ENCODE measurements around the gene WFIKKN1. TPM values are rescaled to one million over a fixed set of nuclear protein-coding genes. Genes with fewer than 3 reads are reported as not detected.
A peak's percentile ranks its signal among the peaks of the same experiment; 100 is the strongest.

WFIKKN1 gene
- polyA plus RNA-seq, 3 donors: 0.76 TPM; not detected in 2

DNA sequence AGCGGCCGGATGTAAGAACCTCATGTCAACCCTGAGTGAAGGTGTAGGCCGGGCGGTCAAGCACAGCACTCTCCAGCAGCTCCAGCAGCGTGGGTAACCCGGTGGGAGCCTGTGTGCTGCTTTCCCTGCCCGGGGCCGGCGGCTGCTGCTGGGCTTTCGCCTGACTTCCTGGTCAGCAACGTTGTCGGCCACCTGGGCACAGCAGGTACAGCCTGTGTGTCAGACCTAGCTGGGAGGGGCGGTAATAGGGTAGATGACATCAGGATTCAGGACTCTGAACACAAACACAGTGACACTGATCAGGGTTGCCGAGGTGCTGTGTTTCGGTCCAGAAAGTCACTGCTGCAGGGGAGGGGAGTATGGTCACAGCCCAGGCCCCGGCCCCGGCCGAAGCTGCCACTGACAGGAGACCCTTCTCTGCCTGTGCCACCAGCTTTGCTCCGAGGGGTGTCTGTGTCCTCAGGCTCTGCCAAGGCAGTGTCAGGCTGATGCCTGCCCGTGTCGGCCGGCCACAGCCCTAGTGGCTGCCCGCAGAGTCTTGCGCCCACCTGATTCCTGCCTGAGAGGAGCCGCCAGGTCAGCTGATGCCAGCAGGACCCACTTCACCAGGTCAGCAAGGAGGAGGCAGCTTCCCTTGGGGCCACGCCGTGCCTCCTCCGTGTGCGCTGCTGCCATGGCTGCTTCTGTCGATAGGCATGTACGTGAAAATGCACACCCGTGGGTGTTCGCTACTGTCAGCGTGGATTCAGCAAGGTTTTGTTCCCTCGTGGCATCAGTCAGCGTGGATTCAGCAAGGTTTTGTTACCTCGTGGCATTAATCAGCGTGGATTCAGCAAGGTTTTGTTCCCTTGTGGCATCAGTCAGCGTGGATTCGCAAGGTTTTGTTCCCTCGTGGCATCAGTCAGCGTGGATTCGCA lies 31.7 kb upstream of the WFIKKN1 start:
- H2AFZ ChIP-seq (ENCODE audit: insufficient read depth, low read depth, low read length, poor library complexity, severe bottlenecking): no peak overlapping the region
- Mint-ChIP-seq H3K4me1 (peaks cover 30% of the 10 kb centered on the region), H3K9me3 (peaks cover 0 to 5% (median 0%) of the 10 kb centered on the region in 7 donors), H3K36me3 (peaks cover 25 to 58% of the 10 kb centered on the region in 2 donors), H3K27ac (peak overlapping the region in 1 of 7 donors; percentile 36), H3K27me3 (ENCODE audit: low read depth in 3 of 3) (peaks cover 0 to 2% (median 1%) of the 10 kb centered on the region in 3 donors), H3K4me3 (no peak overlapping the region)
- H4K20me1 ChIP-seq (ENCODE audit: insufficient read depth, low read length): peaks cover 91% of the 10 kb centered on the region
- no peak for DNase-seq
- H3K9me3 ChIP-seq (replicated peaks in 1 of 2; ENCODE audit: control insufficient read depth in 1 of 2, insufficient read depth in 1 of 2, low read length in 2 of 2): no peaks in the 10 kb centered on the region
- TF ChIP-seq, protein P1, sequence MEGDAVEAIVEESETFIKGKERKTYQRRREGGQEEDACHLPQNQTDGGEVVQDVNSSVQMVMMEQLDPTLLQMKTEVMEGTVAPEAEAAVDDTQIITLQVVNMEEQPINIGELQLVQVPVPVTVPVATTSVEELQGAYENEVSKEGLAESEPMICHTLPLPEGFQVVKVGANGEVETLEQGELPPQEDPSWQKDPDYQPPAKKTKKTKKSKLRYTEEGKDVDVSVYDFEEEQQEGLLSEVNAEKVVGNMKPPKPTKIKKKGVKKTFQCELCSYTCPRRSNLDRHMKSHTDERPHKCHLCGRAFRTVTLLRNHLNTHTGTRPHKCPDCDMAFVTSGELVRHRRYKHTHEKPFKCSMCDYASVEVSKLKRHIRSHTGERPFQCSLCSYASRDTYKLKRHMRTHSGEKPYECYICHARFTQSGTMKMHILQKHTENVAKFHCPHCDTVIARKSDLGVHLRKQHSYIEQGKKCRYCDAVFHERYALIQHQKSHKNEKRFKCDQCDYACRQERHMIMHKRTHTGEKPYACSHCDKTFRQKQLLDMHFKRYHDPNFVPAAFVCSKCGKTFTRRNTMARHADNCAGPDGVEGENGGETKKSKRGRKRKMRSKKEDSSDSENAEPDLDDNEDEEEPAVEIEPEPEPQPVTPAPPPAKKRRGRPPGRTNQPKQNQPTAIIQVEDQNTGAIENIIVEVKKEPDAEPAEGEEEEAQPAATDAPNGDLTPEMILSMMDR (IDR thresholded peaks at IDR 0.05): no peak
- no peak overlapping the region for H3K9ac ChIP-seq (ENCODE audit: insufficient read depth, low read length, poor library complexity, severe bottlenecking)
- intact Hi-C loops (cut with micrococcal nuclease): no loop called here
- peaks cover 10 to 32% of the 10 kb centered on the region in 2 donors for H3K36me3 ChIP-seq (replicated peaks in 1 of 2; ENCODE audit: control insufficient read depth in 1 of 2, insufficient read depth in 2 of 2, low read length in 2 of 2)
- no peak overlapping the region for H3K4me3 ChIP-seq (replicated peaks in 1 of 3; ENCODE audit: low read depth in 2 of 3, low read length in 3 of 3)
- no peak overlapping the region for H3K4me2 ChIP-seq (replicated peaks; ENCODE audit: extremely low read depth, low read length, poor library complexity, severe bottlenecking)
- H3K4me1 ChIP-seq (ENCODE audit: control insufficient read depth in 1 of 2, insufficient read depth in 2 of 2, low read length in 2 of 2): peaks cover 24 to 29% of the 10 kb centered on the region in 2 donors
- H3K27me3 ChIP-seq (ENCODE audit: control insufficient read depth in 2 of 2, insufficient read depth in 2 of 2, low read length in 2 of 2): no peaks in the 10 kb centered on the region
- WGBS (ENCODE audit: insufficient coverage): 98% methylated on average over 35 of the region's 43 CpGs
- H3K27ac ChIP-seq (ENCODE audit: low read depth in 1 of 2, low read length in 2 of 2): no peak overlapping the region
- H3K79me2 ChIP-seq (ENCODE audit: insufficient read depth, low read length): peaks cover 94% of the 10 kb centered on the region

DNA sequence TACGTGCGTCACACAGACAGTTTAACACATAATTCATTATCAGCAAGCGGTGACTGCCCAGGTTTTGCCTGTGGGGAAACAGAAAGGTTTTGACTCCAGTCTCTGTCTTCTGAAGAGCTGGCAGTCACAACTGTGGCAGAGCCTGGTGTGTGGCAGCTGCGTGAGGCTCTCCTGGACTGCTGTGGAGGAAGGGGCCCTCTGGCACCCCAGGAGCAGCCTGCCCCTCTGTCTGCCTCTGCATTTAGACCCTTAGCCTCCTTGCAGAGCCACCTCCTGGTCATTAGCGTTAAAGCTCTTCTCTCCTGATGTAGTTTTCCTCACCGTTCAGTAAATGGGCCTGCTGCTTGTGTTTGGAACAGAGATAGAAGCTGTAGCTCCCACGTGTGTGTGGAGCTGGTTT lies 30.0 kb upstream of the WFIKKN1 start:
- H3K36me3 ChIP-seq (replicated peaks in 1 of 2; ENCODE audit: control insufficient read depth in 1 of 2, insufficient read depth in 2 of 2, low read length in 2 of 2): peaks cover 10 to 32% of the 10 kb centered on the region in 2 donors
- H3K36me3 Mint-ChIP-seq: peaks cover 26 to 58% of the 10 kb centered on the region in 2 donors
- H2AFZ ChIP-seq (ENCODE audit: insufficient read depth, low read depth, low read length, poor library complexity, severe bottlenecking): no peak overlapping the region

More for the DNA sequence above, 30.0 kb upstream of the WFIKKN1 start:
- Histone ChIP-seq H3K27me3 (ENCODE audit: control insufficient read depth in 2 of 2, insufficient read depth in 2 of 2, low read length in 2 of 2) (no peaks in the 10 kb centered on the region), H3K9ac (ENCODE audit: insufficient read depth, low read length, poor library complexity, severe bottlenecking) (no peak overlapping the region), H3K4me3 (replicated peaks in 1 of 3; ENCODE audit: low read depth in 2 of 3, low read length in 3 of 3) (no peak overlapping the region), H3K27ac (ENCODE audit: low read depth in 1 of 2, low read length in 2 of 2) (no peak overlapping the region), H3K9me3 (replicated peaks in 1 of 2; ENCODE audit: control insufficient read depth in 1 of 2, insufficient read depth in 1 of 2, low read length in 2 of 2) (peaks cover 0 to 9% of the 10 kb centered on the region in 2 donors), H3K4me2 (replicated peaks; ENCODE audit: extremely low read depth, low read length, poor library complexity, severe bottlenecking) (no peak overlapping the region), H3K79me2 (ENCODE audit: insufficient read depth, low read length) (peaks cover 94% of the 10 kb centered on the region), H4K20me1 (ENCODE audit: insufficient read depth, low read length) (peaks cover 91% of the 10 kb centered on the region), H3K4me1 (ENCODE audit: control insufficient read depth in 1 of 2, insufficient read depth in 2 of 2, low read length in 2 of 2) (peaks cover 11 to 13% of the 10 kb centered on the region in 2 donors)
- Mint-ChIP-seq H3K9me3 (peaks cover 0 to 14% (median 8%) of the 10 kb centered on the region in 7 donors), H3K4me3 (no peak overlapping the region), H3K4me1 (peaks cover 16% of the 10 kb centered on the region), H3K27ac (peak overlapping the region in 2 of 7 donors; percentile 11 to 51), H3K27me3 (ENCODE audit: low read depth in 3 of 3) (peaks cover 0 to 1% (median 0%) of the 10 kb centered on the region in 3 donors)
- peak in 1 of 3 donors; percentile 3 for DNase-seq
- TF ChIP-seq, protein P1 (IDR thresholded peaks at IDR 0.05): no peak
- intact Hi-C loops (cut with micrococcal nuclease): no loop called here
- WGBS (ENCODE audit: insufficient coverage): 65% methylated on average over 4 of the region's 7 CpGs
